Nucleus accumbens (tissue), 56 donors: ENCODE measurements around the gene PAX1.

Experiments used
- DNase-seq, 56 donors: peaks; one replicate each; lab custom pipeline; 2025; lab: John Stamatoyannopoulos, UW

PAX1 gene

GRCh38 chr20:21705575-21706260, at the start of gene PAX1:
PAX1 (plus strand) TSS chr20:21705664; CDS start chr20:21705713, 49 bp downstream.
- no peak for DNase-seq

GRCh38 chr20:21656308-21657067, 49.0 kb upstream of the PAX1 start:
- no peak for DNase-seq

- DNase-seq, result no peak
Observed at GRCh38 chr20:21661488-21662055, 43.9 kb upstream of the PAX1 start.

- no peak for DNase-seq
Observed at GRCh38 chr20:21663465-21663864, 42.0 kb upstream of the PAX1 start.

GRCh38 chr20:21665687-21666446, 39.6 kb upstream of the PAX1 start:
- no peak for DNase-seq

GRCh38 chr20:21670126-21670525, 35.3 kb upstream of the PAX1 start:
- no peak for DNase-seq

GRCh38 chr20:21670981-21671380, 34.5 kb upstream of the PAX1 start:
- no peak for DNase-seq

- DNase-seq, result no peak
Observed at GRCh38 chr20:21677261-21677660, 28.2 kb upstream of the PAX1 start.

GRCh38 chr20:21677781-21678180, 27.7 kb upstream of the PAX1 start:
- DNase-seq, result no peak

- peak in 2 of 56 donors; percentile 22 to 33 for DNase-seq
Observed at GRCh38 chr20:21681234-21681921, 24.1 kb upstream of the PAX1 start.

- DNase-seq, result peak in 2 of 56 donors; percentile 11 to 33
Observed at GRCh38 chr20:21681922-21682318, 23.5 kb upstream of the PAX1 start.

GRCh38 chr20:21682521-21682954, 22.9 kb upstream of the PAX1 start:
- DNase-seq, result peak in 3 of 56 donors; percentile 11 to 21 (median 16)

- no peak for DNase-seq
Observed at GRCh38 chr20:21684671-21685070, 20.8 kb upstream of the PAX1 start.

GRCh38 chr20:21685981-21686380, 19.5 kb upstream of the PAX1 start:
- no peak for DNase-seq

- DNase-seq, result peak in 1 of 56 donors; percentile 3
Observed at GRCh38 chr20:21693322-21693721, 12.1 kb upstream of the PAX1 start.

GRCh38 chr20:21698494-21699215, 6.8 kb upstream of the PAX1 start:
- DNase-seq, result no peak

- DNase-seq, result no peak
Observed at GRCh38 chr20:21699216-21699508, 6.3 kb upstream of the PAX1 start.

- no peak for DNase-seq
Observed at GRCh38 chr20:21701171-21701876, 4.1 kb upstream of the PAX1 start.

- no peak for DNase-seq
Observed at GRCh38 chr20:21702016-21702415, 3.4 kb upstream of the PAX1 start.
